Measurements from ENCODE around the gene COX6A2.

COX6A2 gene

GRCh38 chr16:31467858-31468257 lies 39.7 kb upstream of the COX6A2 start:
- Histone ChIP-seq H3K9ac (ENCODE audit: low read depth, low read length) (no peak overlapping the region), H3K4me1 (ENCODE audit: insufficient read depth, low read length) (peaks cover 6% of the 10 kb centered on the region; the same call in 1 of the 2 replicates), H3K36me3 (ENCODE audit: insufficient read depth, low read length) (no peaks in the 10 kb centered on the region), H3K9me3 (ENCODE audit: control insufficient read depth, insufficient read depth, low read length) (no peaks in the 10 kb centered on the region)

DNA sequence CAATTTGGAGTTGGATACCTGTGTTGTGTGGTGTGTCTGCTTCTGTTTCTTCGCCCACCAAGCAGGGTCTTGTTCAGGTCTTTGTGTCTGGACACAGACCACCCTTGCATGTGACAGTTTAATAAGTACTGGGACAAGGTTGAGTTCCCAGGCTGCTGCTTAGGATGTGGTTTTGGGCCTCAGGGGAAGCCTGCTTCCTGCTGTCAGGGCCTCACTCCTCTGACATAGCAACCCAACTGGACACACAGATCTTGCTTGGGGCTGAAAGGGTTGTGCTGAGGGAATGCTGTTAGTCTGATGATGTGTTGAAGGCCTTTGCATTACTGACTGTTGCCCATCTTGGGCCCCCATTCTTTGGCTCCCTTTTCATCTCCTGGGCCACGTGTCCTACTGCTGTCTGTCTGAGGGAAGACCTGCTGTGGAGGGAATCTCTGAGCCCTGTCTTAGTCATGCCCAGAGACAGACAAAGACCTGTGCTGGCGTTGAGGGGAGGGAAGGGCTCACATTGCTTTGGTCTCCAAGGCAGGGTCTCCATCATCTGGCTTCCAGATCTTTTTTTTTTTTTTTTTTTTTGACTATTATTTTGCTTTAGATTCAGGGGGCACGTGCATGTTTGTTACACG lies 39.1 kb upstream of the COX6A2 start:
- Histone ChIP-seq H3K9me3 (ENCODE audit: control insufficient read depth, insufficient read depth, low read length) (no peaks in the 10 kb centered on the region), H3K9ac (ENCODE audit: low read depth, low read length) (no peak overlapping the region), H3K36me3 (ENCODE audit: insufficient read depth, low read length) (no peaks in the 10 kb centered on the region), H3K4me1 (ENCODE audit: insufficient read depth, low read length) (peaks cover 6% of the 10 kb centered on the region; the same call in 1 of the 2 replicates)

DNA sequence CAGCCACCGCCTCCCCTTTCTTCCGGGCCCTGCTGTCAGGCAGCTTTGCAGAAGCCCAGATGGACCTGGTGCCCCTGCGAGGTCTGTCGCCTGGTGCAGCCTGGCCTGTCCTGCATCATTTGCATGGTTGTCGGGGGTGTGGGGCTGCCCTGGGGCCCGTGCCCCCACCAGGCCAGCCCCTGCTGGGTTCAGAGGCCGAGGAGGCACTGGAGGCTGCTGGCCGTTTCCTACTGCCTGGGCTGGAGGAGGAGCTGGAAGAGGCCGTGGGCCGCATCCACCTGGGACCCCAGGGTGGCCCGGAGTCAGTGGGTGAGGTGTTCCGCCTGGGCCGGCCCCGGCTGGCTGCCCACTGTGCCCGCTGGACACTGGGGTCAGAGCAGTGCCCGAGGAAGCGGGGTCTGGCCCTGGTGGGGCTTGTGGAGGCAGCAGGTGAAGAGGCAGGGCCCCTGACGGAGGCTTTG lies 38.3 kb upstream of the COX6A2 start:
- Histone ChIP-seq H3K9me3 (ENCODE audit: control insufficient read depth, insufficient read depth, low read length) (no peaks in the 10 kb centered on the region), H3K36me3 (ENCODE audit: insufficient read depth, low read length) (no peaks in the 10 kb centered on the region), H3K9ac (ENCODE audit: low read depth, low read length) (no peak overlapping the region), H3K4me1 (ENCODE audit: insufficient read depth, low read length) (peaks cover 5% of the 10 kb centered on the region; the same call in 1 of the 2 replicates)

GRCh38 chr16:31465788-31466370 lies 37.7 kb upstream of the COX6A2 start:
- H3K9me3 ChIP-seq (ENCODE audit: control insufficient read depth, insufficient read depth, low read length): no peaks in the 10 kb centered on the region
- H3K4me1 ChIP-seq (ENCODE audit: insufficient read depth, low read length): no peaks in the 10 kb centered on the region
- no peak overlapping the region for H3K9ac ChIP-seq (ENCODE audit: low read depth, low read length)
- H3K36me3 ChIP-seq (ENCODE audit: insufficient read depth, low read length): no peaks in the 10 kb centered on the region

DNA sequence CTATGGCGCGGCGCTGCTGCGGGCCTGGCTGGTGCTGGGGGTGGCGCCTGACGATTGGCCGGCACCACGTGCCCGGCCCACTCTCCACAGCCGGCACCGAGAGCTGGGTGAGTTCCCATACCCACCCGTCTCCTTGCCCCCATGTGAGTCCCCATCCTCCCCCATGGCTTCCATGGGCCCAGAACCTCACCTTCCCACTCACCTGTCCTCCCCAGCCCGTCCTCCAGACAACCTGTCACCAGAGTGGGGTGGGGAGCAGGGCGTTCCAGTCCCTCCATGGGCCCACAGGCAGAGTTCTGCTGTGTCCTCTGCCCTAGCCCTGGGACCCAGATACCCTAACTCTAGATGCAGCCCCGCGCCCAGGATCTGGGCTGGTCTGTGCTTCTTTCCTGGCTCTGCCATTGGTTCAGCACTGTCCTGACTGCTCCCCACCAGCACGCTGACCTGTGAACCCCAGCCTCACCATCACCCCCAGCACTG lies 36.7 kb upstream of the COX6A2 start:
- no peak overlapping the region for H3K9ac ChIP-seq (ENCODE audit: low read depth, low read length)
- no peaks in the 10 kb centered on the region for H3K36me3 ChIP-seq (ENCODE audit: insufficient read depth, low read length)
- no peaks in the 10 kb centered on the region for H3K9me3 ChIP-seq (ENCODE audit: control insufficient read depth, insufficient read depth, low read length)
- no peaks in the 10 kb centered on the region for H3K4me1 ChIP-seq (ENCODE audit: insufficient read depth, low read length)

- H3K9me3 ChIP-seq (ENCODE audit: control insufficient read depth, insufficient read depth, low read length): no peaks in the 10 kb centered on the region
- H3K36me3 ChIP-seq (ENCODE audit: insufficient read depth, low read length): no peaks in the 10 kb centered on the region
- H3K9ac ChIP-seq (ENCODE audit: low read depth, low read length): no peak overlapping the region
- H3K4me1 ChIP-seq (ENCODE audit: insufficient read depth, low read length): no peaks in the 10 kb centered on the region
Measured at GRCh38 chr16:31464348-31464769, 36.2 kb upstream of the COX6A2 start.

DNA sequence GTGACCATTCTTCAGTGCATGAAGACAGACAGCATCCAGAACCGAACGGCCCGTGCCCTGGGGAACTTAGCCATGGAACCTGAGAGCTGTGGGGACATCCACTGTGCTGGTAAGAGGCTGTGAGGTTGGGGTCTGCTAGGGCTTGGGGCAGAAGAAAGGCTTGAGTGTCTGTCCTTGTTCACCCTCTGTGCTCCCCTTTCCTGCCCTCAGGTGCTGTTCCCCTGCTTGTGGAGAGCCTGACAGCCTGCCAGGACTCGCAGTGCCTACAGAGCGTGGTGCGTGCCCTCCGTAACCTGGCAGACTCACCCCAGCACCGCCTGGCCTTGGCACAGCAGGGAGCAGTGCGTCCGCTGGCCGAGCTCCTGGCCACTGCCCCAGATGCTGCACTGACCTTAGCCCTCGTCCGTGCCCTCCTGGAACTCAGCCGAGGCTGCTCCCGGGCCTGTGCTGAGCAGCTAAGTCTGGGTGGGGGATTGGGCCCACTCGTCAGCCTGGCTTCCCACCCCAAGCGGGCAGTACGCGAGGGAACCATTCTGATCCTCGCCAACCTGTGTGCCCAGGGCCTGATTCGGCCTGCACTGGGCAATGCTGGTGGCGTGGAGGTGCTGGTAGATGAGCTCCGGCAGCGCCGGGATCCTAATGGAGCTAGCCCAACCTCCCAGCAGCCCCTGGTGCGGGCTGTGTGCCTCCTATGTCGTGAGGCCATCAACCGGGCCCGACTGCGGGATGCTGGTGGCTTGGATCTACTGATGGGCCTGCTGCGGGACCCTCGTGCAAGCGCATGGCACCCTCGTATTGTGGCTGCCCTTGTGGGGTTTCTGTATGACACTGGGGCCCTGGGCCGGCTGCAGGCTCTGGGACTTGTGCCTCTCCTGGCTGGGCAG lies 34.0 kb upstream of the COX6A2 start:
- Histone ChIP-seq H3K9ac (ENCODE audit: low read depth, low read length) (no peak overlapping the region), H3K9me3 (ENCODE audit: control insufficient read depth, insufficient read depth, low read length) (no peaks in the 10 kb centered on the region), H3K4me1 (ENCODE audit: insufficient read depth, low read length) (no peaks in the 10 kb centered on the region; the same call in 1 of the 2 replicates), H3K36me3 (ENCODE audit: insufficient read depth, low read length) (no peaks in the 10 kb centered on the region)

DNA sequence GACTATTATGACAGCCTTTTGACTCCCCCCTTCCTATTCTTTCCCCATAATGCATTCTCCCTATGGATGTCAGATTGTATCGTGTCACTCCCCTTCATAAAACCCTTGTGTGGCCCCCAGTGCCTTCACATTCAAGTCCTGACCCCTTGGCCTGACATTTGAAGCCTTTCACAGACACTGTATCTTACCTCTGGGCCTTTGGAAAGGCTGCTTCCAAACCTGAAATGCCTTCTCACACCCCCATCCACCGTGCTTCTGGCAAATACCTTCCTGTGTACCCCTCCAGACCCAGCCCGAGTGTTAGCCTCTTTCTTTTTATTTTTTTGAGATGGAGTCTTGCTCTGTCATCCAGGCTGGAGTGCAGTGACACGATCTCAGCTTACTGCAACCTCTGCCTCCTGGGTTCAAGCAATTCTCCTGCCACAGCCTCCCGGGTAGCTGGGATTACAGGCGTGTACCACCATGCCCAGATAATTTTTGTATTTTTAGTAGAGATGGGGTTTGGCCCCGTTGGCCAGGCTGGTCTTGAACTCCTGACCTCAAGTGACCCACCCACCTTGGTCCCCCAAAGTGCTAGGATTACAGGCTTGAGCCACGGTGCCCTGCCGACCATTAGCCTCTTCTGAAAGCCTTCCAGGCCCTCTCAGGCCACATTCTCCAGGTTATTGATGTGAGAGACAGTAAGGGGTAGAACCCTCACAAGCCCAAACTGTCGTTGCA lies 33.2 kb upstream of the COX6A2 start:
- no peaks in the 10 kb centered on the region for H3K9me3 ChIP-seq (ENCODE audit: control insufficient read depth, insufficient read depth, low read length)
- no peaks in the 10 kb centered on the region; the same call in 1 of the 2 replicates for H3K4me1 ChIP-seq (ENCODE audit: insufficient read depth, low read length)
- H3K36me3 ChIP-seq (ENCODE audit: insufficient read depth, low read length): no peaks in the 10 kb centered on the region
- no peak overlapping the region for H3K9ac ChIP-seq (ENCODE audit: low read depth, low read length)

GRCh38 chr16:31460582-31461002 lies 32.4 kb upstream of the COX6A2 start:
- no peaks in the 10 kb centered on the region for H3K9me3 ChIP-seq (ENCODE audit: control insufficient read depth, insufficient read depth, low read length)
- H3K36me3 ChIP-seq (ENCODE audit: insufficient read depth, low read length): no peaks in the 10 kb centered on the region; the same call in 1 of the 2 replicates
- peaks cover under 1% of the 10 kb centered on the region; the same call in 1 of the 2 replicates for H3K4me1 ChIP-seq (ENCODE audit: insufficient read depth, low read length)
- H3K9ac ChIP-seq (ENCODE audit: low read depth, low read length): peak overlapping the region; percentile 71; the same call in 1 of the 2 replicates

GRCh38 chr16:31459687-31460581 lies 31.8 kb upstream of the COX6A2 start:
- Histone ChIP-seq H3K36me3 (ENCODE audit: insufficient read depth, low read length) (no peaks in the 10 kb centered on the region; the same call in 1 of the 2 replicates), H3K9me3 (ENCODE audit: control insufficient read depth, insufficient read depth, low read length) (no peaks in the 10 kb centered on the region), H3K9ac (ENCODE audit: low read depth, low read length) (peak overlapping the region; percentile 97), H3K4me1 (ENCODE audit: insufficient read depth, low read length) (peaks cover 4% of the 10 kb centered on the region)

GRCh38 chr16:31458844-31459686 lies 30.9 kb upstream of the COX6A2 start, which contains the start of gene ARMC5:
ARMC5 (plus strand) TSS chr16:31459501; CDS start chr16:31459525, 24 bp downstream.
- peaks cover 4% of the 10 kb centered on the region for H3K4me1 ChIP-seq (ENCODE audit: insufficient read depth, low read length)
- H3K9me3 ChIP-seq (ENCODE audit: control insufficient read depth, insufficient read depth, low read length): no peaks in the 10 kb centered on the region

DNA sequence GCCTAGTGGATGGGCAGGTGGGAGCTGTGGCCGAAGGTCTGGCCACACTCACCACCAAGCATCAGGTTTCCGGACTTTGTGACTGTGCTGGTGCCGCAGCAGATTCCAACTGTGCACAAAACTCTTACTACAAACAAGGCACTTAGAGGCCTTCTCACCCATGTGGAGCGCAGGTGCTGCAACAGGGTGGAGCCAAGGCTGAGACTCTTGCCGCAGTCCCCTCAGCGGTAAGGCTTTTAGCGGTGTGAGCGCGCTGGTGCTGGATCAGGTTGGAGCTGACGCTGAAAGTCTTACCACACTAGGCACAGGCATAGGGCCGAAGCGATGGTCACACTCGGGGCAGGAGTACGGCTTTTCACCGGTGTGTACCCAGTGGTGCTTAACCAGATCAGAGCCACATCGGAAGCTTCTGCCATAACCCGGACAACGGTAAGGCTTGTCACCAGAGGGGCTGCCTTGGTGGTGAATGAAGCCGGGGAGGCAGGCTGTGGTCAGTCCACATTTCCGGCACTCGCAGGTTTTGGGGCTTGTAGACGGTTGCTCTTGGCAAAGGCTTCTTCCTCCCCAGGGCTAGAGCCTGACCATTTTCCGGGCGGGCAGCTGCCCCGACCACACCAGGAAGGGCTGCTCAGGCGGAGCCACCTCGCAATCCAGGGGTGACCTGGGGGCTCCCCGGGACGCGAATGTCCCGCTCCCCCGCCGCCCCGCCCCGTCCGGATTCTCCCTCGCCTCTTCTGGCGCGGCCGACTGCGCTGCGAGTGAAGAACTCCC lies 30.1 kb upstream of the COX6A2 start:
- H3K4me1 ChIP-seq (ENCODE audit: insufficient read depth, low read length): peaks cover 9% of the 10 kb centered on the region
- no peaks in the 10 kb centered on the region for H3K9me3 ChIP-seq (ENCODE audit: control insufficient read depth, insufficient read depth, low read length)
- H3K9ac ChIP-seq (ENCODE audit: low read depth, low read length): peak overlapping the region; percentile 97
- H3K36me3 ChIP-seq (ENCODE audit: insufficient read depth, low read length): no peaks in the 10 kb centered on the region; the same call in 1 of the 2 replicates

More at GRCh38 chr16:31458844-31459686, 30.9 kb upstream of the COX6A2 start, which contains the start of gene ARMC5:
- peak within 1 kb of the TSS; percentile 97 for H3K9ac ChIP-seq (ENCODE audit: low read depth, low read length)
- H3K36me3 ChIP-seq (ENCODE audit: insufficient read depth, low read length): no peaks in the 10 kb centered on the region; the same call in 1 of the 2 replicates
